ENCODE data around the gene TMEM272.

TMEM272 gene

DNA sequence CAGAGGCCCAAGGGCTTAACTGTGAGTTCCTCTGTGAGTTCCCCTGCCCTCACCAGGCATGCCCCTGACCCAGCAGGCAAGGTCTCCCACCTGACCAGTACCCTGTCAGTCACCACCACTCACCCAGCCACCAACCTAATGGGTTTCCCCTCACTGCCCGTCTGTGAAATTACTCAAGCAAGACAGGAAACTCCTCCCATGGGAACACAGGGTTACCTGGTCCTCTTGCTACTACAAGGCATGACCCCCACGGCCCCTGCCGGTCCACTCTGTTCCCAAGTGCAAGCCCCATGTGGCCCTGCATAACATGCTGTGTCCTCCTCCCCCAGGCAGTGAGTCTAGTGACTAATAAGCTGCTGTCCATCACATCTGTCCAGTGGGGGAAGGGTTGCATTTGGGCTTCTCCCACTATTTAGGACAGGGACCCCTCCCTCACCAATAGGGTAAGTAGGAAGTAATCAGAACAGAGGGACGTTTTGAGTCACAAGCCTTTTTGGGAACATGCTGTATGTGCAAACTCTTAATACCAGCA lies 33.0 kb downstream of the TMEM272 start:
- Histone ChIP-seq H3K9ac (ENCODE audit: low read depth, low read length) (no peak overlapping the region), H3K36me3 (ENCODE audit: insufficient read depth, low read length) (no peaks in the 10 kb centered on the region), H3K4me1 (ENCODE audit: insufficient read depth, low read length) (peaks cover 11% of the 10 kb centered on the region; the same call in 1 of the 2 replicates), H3K9me3 (ENCODE audit: control insufficient read depth, insufficient read depth, low read length) (no peaks in the 10 kb centered on the region)

DNA sequence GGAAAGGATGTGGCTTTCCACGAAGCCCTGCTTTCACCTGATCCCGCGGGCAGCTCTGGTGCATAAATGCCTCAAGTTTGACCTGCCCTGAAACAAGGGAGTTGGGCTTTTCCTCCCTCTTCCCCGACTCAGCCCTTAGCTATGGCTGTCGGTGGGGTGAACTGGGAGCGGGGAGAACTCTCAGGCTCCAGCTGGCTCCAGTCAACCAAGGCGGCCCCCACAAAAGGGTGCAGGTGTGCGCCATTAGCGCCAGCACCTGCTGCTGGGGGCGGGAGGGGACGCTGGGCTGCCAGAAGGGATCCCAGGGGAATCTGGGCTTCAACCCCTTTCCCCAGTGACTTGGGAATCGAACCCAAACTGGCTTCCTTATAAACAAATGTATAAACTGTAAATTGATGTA lies 33.9 kb downstream of the TMEM272 start:
- H3K4me1 ChIP-seq (ENCODE audit: insufficient read depth, low read length) = peaks cover 7% of the 10 kb centered on the region; the same call in 1 of the 2 replicates
- no peak overlapping the region for H3K9ac ChIP-seq (ENCODE audit: low read depth, low read length)
- H3K36me3 ChIP-seq (ENCODE audit: insufficient read depth, low read length) = no peaks in the 10 kb centered on the region
- H3K9me3 ChIP-seq (ENCODE audit: control insufficient read depth, insufficient read depth, low read length) = no peaks in the 10 kb centered on the region

DNA sequence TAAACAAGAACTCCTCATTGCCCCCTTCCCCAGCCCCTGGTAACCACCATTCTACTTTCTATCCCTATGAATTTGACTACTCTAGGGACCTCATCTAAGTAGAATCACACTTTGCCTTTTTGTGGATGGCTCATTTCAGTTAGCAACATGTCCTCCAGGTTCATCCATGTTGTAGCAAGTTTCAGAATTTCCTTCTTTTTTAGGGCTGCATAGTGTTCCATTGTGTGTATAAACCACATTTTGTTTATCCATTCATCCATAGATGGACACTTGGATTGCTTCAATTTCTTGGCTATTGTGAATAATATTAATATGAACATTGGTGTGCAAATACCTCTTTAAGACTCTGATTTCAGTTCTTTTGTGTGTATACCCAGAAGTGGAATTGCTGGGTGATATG lies 36.2 kb downstream of the TMEM272 start:
- Histone ChIP-seq H3K9ac (ENCODE audit: low read depth, low read length) (no peak overlapping the region), H3K9me3 (ENCODE audit: control insufficient read depth, insufficient read depth, low read length) (no peaks in the 10 kb centered on the region), H3K4me1 (ENCODE audit: insufficient read depth, low read length) (peaks cover 9% of the 10 kb centered on the region), H3K36me3 (ENCODE audit: insufficient read depth, low read length) (no peaks in the 10 kb centered on the region)

DNA sequence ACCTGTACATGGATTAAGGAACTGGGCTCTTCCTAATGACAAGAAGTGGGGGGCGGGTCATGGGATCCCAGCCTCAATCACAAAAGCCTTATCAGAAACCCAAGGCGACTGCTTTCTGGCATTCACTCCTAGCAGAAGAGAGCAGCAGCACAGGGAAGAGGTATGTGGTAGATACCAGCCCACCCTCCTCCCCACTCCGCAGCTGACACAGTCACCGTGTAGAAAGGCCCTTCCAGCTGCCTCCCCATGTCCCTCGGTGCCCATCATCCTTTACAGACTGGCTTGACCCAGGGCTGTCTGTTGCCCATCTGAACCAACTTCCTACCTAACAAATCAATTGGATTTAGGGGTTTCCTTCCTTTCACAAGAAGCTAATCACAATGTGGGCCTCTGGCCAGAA lies 37.9 kb downstream of the TMEM272 start:
- Histone ChIP-seq H3K4me1 (ENCODE audit: insufficient read depth, low read length) (peaks cover 22% of the 10 kb centered on the region), H3K9ac (ENCODE audit: low read depth, low read length) (no peak overlapping the region), H3K36me3 (ENCODE audit: insufficient read depth, low read length) (no peaks in the 10 kb centered on the region), H3K9me3 (ENCODE audit: control insufficient read depth, insufficient read depth, low read length) (no peaks in the 10 kb centered on the region)

DNA sequence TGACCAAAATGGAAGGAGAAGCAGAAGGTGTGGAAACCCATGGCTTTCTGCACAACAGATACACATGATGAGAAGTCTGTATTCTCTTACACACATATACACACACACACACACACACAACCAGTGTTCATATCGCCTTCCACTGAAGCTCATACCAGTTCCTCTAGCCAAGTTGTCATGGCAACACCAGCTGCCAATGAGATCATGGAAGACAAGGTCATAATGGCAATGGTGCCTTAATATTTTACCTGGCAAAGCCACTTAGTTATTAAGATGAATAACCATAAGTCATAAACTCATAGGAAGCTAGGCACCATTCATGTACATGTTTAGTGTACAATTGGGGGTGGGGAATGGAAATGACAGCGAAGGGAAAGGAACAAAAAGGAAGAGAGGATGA lies 38.4 kb downstream of the TMEM272 start:
- peaks cover 26% of the 10 kb centered on the region for H3K4me1 ChIP-seq (ENCODE audit: insufficient read depth, low read length)
- no peaks in the 10 kb centered on the region for H3K36me3 ChIP-seq (ENCODE audit: insufficient read depth, low read length)
- H3K9ac ChIP-seq (ENCODE audit: low read depth, low read length) = no peak overlapping the region
- H3K9me3 ChIP-seq (ENCODE audit: control insufficient read depth, insufficient read depth, low read length) = no peaks in the 10 kb centered on the region

DNA sequence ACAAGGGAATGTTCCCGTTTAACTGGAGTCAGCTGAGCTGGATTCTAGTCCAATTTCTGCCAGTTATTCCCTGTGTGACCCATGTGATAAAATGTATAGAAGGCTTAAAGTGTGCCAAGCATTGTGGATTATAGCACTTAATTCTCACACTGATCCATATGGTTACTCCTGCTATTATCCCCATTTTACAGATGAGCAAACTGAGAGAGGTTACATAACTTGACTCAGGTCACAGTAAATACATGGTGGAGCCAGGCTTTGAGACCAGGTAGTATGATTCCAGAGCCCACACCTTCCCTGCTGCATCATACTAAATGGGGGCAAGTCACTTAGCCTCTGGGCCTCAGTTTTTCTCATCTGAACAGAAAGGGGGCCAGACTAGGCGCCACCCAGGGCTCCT lies 39.1 kb downstream of the TMEM272 start:
- no peaks in the 10 kb centered on the region for H3K9me3 ChIP-seq (ENCODE audit: control insufficient read depth, insufficient read depth, low read length)
- H3K9ac ChIP-seq (ENCODE audit: low read depth, low read length) = no peak overlapping the region

DNA sequence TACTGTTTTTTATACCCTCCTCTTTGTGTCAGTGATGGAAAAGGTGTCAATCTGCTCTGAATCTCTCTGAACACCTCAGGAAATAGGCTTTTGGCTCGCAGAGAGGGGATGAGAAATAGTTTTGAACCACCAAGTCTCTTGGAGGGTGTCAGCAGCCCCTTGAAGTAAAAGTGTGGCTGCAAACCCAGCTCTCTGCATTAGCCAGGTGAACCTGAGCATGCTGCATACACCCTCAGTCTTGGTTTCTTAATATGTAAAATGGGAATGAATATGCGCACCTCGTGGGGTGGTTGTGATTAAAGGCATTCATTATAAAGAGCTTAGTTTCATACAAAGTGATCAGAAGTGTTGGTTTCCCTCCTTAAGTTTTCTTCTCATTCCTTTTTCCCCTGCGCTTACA lies 39.7 kb downstream of the TMEM272 start:
- Histone ChIP-seq H3K4me1 (ENCODE audit: insufficient read depth, low read length) (peaks cover 26% of the 10 kb centered on the region), H3K9ac (ENCODE audit: low read depth, low read length) (0 out of 2 replicates have a peak overlapping the region, but pooled peaks have one; percentile 79), H3K36me3 (ENCODE audit: insufficient read depth, low read length) (no peaks in the 10 kb centered on the region), H3K9me3 (ENCODE audit: control insufficient read depth, insufficient read depth, low read length) (no peaks in the 10 kb centered on the region)

More for the DNA sequence above, 39.1 kb downstream of the TMEM272 start:
- Histone ChIP-seq H3K4me1 (ENCODE audit: insufficient read depth, low read length) (peaks cover 26% of the 10 kb centered on the region), H3K36me3 (ENCODE audit: insufficient read depth, low read length) (no peaks in the 10 kb centered on the region)

DNA sequence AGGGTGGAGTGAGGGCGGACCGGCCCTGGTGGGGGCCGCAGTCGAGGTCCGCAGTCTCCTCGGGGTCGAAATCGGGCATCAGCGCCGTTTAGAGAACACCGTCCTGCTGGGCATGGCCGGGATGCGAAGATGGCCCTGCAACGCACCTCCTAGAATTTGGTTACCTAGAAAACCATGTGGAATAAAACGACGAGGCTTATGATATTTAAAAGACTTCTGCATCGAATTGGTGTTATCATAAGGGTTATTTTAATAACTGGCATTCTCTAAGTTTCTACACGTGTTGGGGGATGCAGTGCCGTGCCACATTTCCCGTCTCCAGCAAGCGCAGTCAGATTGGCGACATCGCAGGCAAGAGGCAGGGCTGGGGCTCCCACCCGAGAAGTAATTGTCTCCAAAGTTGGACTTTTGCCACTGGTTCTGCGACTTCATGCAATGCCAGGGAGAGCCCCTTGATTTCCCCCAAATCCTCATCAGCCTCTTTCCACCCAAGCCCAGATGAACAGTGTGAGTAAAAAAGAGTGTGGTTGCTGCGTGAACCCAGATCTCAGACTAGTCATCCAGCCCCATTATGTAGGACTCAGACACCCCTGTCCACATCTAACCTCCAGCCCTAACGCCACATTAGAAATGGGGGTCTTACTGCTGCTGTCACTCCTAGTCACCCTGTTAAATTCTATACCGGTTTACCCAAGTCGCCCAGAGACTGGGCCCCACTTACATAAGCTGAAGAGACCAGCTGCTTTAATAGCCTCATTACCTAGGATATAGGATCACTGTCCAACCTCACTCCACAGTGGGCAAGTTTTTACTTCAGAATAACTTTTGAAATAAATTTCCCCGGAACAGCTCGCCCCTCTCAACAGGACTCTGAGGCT lies 40.4 kb downstream of the TMEM272 start:
- Histone ChIP-seq H3K9me3 (ENCODE audit: control insufficient read depth, insufficient read depth, low read length) (no peaks in the 10 kb centered on the region), H3K36me3 (ENCODE audit: insufficient read depth, low read length) (no peaks in the 10 kb centered on the region), H3K9ac (ENCODE audit: low read depth, low read length) (peak overlapping the region; percentile 79), H3K4me1 (ENCODE audit: insufficient read depth, low read length) (peaks cover 32% of the 10 kb centered on the region)

DNA sequence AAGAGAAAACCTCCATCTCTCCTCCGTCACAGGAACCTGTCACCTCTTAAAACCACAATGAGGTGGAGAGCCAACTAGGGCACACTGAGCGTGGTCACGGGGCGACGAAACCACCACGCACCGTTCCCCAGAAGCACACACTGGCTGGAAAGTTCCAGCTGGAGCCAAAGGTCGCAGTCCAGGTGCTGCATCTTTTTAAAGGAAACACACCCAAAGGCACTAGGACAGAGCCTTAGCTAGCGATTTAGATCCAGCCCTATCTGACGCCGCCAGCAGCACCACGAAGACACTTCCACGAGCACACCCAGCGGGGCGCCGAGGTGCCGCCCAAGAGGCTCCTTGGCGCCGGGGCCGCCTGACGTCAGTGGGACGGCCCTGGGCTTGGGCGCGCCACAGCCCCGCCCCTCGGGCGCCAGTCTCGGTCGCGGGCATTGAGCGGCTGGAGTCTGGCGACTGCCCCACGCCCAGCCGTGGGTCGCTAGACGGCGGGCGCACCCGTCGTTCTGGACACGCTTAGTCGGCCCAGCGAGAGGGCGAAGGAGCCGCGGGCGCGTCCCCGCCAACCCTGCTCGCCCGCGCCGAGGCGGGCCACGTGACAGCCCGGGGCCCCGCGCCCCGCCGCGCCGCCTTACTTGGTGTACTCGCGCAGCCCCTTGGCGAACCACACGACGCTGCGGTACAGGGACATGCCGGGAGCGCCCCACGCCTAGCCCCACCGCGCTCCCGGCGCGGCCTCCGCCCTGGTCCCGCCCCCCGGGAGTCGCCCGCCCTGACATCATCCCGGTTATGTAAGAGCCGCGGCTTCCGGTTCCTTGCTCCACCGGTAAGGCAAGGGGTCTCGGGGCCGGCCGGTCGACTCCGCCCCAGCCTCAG lies 41.3 kb downstream of the TMEM272 start, which contains the start of gene DHRS12:
TSS of gene DHRS12 (minus strand) at position 742 of the 873 bp plus-strand sequence. CDS start 4,504 bp downstream, outside the sequence.
- Histone ChIP-seq H3K36me3 (ENCODE audit: insufficient read depth, low read length) (no peaks in the 10 kb centered on the region), H3K9ac (ENCODE audit: low read depth, low read length) (peak within 1 kb of the TSS; percentile 79), H3K9me3 (ENCODE audit: control insufficient read depth, insufficient read depth, low read length) (no peaks in the 10 kb centered on the region), H3K4me1 (ENCODE audit: insufficient read depth, low read length) (peaks cover 34% of the 10 kb centered on the region)

DNA sequence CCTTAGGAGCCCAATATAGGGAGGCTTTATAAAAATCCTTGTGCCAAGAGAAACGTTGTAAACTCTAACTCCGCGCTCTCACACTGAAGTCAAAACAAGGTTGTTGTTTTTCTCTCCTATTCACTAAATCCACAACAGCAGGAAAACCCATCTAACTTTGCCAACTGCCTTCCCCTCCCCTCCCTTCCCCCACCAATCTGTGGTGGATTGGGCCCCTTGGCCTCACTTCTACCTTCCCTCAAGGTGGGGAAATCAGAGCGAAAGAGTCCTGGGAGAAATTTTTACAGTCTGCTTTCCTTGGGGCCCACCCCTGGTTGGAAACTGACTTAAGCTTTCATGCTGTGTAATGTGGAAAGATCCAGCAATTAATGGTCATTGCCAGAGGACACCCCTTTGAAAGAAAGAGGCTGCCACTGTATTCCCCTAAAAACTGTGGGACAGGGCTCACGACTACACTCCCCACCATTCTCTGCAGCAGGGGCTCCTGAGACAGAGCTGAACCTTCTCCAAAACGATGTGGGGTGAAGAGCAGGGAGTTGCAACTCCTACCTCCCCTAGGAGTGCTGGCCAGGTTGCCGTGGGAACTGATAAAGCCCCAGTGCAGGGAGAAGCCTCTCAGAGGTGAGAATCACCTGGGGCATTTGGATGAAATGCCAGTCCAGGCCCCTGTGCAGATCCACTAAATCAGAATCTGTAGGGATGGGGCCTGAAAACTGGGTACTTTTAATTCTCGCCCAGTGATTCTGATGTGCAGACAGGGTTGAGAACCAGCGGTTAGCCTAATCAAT lies 42.2 kb downstream of the TMEM272 start:
- H3K4me1 ChIP-seq (ENCODE audit: insufficient read depth, low read length) = peaks cover 34% of the 10 kb centered on the region
- no peaks in the 10 kb centered on the region for H3K36me3 ChIP-seq (ENCODE audit: insufficient read depth, low read length)
- no peaks in the 10 kb centered on the region for H3K9me3 ChIP-seq (ENCODE audit: control insufficient read depth, insufficient read depth, low read length)
- H3K9ac ChIP-seq (ENCODE audit: low read depth, low read length) = peak overlapping the region; percentile 79

DNA sequence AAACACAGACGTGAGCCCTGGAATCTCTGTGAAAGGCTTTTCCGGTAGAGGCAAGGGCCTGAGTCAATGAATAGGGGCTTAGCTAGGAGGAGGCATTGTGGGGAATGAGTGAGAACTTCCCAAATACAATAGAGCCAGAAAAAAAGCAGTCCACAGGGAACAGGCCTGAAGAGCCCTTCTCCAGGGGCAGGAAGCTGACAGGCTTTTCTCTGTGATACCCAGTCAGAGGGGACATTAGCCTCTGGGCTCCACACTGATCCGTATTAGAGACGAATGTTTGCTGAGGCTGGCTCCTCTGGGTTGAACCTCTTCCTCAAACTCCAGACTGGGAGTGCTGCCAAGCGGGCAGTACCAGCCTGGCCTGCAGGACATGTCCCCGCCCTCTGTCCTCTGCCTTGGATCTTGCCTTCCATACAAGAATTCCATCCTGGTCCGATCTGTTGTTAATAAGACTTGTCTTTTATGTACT lies 43.3 kb downstream of the TMEM272 start:
- peaks cover 37% of the 10 kb centered on the region for H3K4me1 ChIP-seq (ENCODE audit: insufficient read depth, low read length)
- H3K9ac ChIP-seq (ENCODE audit: low read depth, low read length) = no peak overlapping the region

DNA sequence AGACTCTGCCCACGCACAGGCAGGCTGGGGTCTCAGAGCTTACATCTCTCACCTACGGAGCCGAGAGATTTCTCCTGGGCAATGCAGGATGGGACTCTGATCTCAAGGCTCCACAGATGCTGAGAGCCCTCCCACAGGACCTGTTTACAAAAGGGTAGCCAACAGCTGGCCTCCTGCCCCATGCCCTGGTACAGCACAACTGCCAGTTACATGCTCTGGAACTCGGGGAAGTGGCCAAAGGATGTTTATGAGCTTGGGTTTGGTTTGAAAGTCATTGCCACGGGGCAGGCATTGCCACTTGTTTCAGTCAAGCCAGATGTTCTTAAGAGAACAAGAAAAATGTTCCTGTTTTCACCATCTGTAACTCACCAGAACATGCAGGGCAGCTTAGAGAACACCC lies 44.5 kb downstream of the TMEM272 start:
- Histone ChIP-seq H3K9me3 (ENCODE audit: control insufficient read depth, insufficient read depth, low read length) (no peaks in the 10 kb centered on the region), H3K36me3 (ENCODE audit: insufficient read depth, low read length) (no peaks in the 10 kb centered on the region), H3K9ac (ENCODE audit: low read depth, low read length) (no peak overlapping the region), H3K4me1 (ENCODE audit: insufficient read depth, low read length) (peaks cover 37% of the 10 kb centered on the region)

More for the DNA sequence above, 43.3 kb downstream of the TMEM272 start:
- Histone ChIP-seq H3K36me3 (ENCODE audit: insufficient read depth, low read length) (no peaks in the 10 kb centered on the region), H3K9me3 (ENCODE audit: control insufficient read depth, insufficient read depth, low read length) (no peaks in the 10 kb centered on the region)

DNA sequence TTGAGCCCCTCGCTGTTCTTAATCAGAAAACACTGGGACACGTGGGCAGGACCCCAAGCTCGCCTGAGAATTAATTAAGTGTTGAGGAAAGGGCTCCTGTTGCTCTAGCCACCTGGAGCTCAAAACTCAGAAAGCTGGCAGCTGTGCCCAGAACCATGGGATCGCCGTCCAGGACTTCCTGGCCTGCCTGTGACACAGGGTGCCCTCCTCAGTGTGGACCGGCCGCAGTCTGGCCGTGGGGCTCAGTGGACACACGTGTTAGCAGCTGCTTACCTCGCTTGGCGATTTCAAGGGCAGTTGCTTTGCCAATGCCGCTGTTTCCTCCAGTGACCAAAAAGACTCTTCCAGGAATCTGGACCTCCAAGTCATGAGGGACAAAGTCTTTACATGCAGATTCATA lies 45.7 kb downstream of the TMEM272 start:
- H3K9me3 ChIP-seq (ENCODE audit: control insufficient read depth, insufficient read depth, low read length) = no peaks in the 10 kb centered on the region
- H3K36me3 ChIP-seq (ENCODE audit: insufficient read depth, low read length) = no peaks in the 10 kb centered on the region
- H3K9ac ChIP-seq (ENCODE audit: low read depth, low read length) = no peak overlapping the region
- peaks cover 28% of the 10 kb centered on the region for H3K4me1 ChIP-seq (ENCODE audit: insufficient read depth, low read length)
